Loucy (cell line): Measurements from ENCODE around the gene MYBPC2.
A peak's percentile ranks its signal among the peaks of the same experiment; 100 is the strongest.

Experiments
- H2AFZ ChIP-seq: fragments of 200-600 bp; sonication (generic); 2 replicates; pipeline ENCODE4 v1.6.0; 2016; ENCODE audit warnings: antibody characterized with exemption, mild to moderate bottlenecking, low read length, moderate library complexity
- H3F3A ChIP-seq: fragments of 200-600 bp; 2 replicates; pipeline ENCODE4 v1.6.0; 2016; ENCODE audit warnings: antibody characterized with exemption, low read depth, mild to moderate bottlenecking
- H3K27me3 ChIP-seq: fragments of 200-600 bp; sonication (generic); 2 replicates; pipeline ENCODE4 v1.6.1; 2014; ENCODE audit warnings: low read length, mild to moderate bottlenecking; ENCODE audit not compliant: insufficient read depth, poor library complexity, severe bottlenecking
- H3K36me3 ChIP-seq: fragments of 200-600 bp; sonication (generic); 2 replicates; pipeline ENCODE4 v1.6.1; 2016; ENCODE audit warnings: low read length; ENCODE audit not compliant: insufficient read depth
- H3K4me1 ChIP-seq: fragments of 200-600 bp; sonication (generic); 2 replicates; pipeline ENCODE4 v1.5.1; 2014; ENCODE audit warnings: low read length, mild to moderate bottlenecking; ENCODE audit not compliant: insufficient read depth, poor library complexity, severe bottlenecking
- H3K4me2 ChIP-seq: fragments of 200-600 bp; sonication (generic); 2 replicates; pipeline ENCODE4 v1.6.0; 2014; ENCODE audit warnings: antibody characterized with exemption, low read length, low read depth, mild to moderate bottlenecking; ENCODE audit not compliant: poor library complexity, severe bottlenecking
- H3K4me3 ChIP-seq: fragments of 200-600 bp; sonication (generic); 2 replicates; pipeline ENCODE4 v1.5.1; 2014; ENCODE audit warnings: low read length, mild to moderate bottlenecking, mixed read lengths; ENCODE audit not compliant: poor library complexity, severe bottlenecking
- H3K79me2 ChIP-seq: fragments of 200-600 bp; sonication (generic); 2 replicates; pipeline ENCODE4 v1.6.1; 2014; ENCODE audit warnings: low read length; ENCODE audit not compliant: insufficient read depth
- H3K9ac ChIP-seq: fragments of 200-600 bp; sonication (generic); 2 replicates; pipeline ENCODE4 v1.6.0; 2014; ENCODE audit warnings: mild to moderate bottlenecking, low read depth, low read length, moderate library complexity; ENCODE audit not compliant: poor library complexity, severe bottlenecking
- H3K9me2 ChIP-seq: fragments of 200-600 bp; sonication (generic); replicated peaks from 2 replicates; pipeline ENCODE4 v1.6.1; 2016; ENCODE audit warnings: low read depth, low read length, mixed read lengths
- H3K9me3 ChIP-seq: fragments of 200-600 bp; sonication (generic); 2 replicates; pipeline ENCODE4 v1.6.1; 2014; ENCODE audit warnings: mild to moderate bottlenecking, antibody characterized with exemption, low read length, low read depth; ENCODE audit not compliant: insufficient read depth
- H4K20me1 ChIP-seq: fragments of 200-600 bp; sonication (generic); 2 replicates; pipeline ENCODE4 v1.6.0; 2014; ENCODE audit warnings: antibody characterized with exemption, low read length, mild to moderate bottlenecking; ENCODE audit not compliant: insufficient read depth, poor library complexity, severe bottlenecking
- CTCF ChIP-seq: fragments of 200-600 bp; sonication (generic); conservative IDR thresholded peaks from 2 replicates; pipeline ENCODE4 v1.5.1; 2014; ENCODE audit warnings: mild to moderate bottlenecking, antibody characterized with exemption, low read length
- EZH2phosphoT487 ChIP-seq: fragments of 200-600 bp; IDR thresholded peaks from 2 replicates; pipeline ENCODE4 v1.6.1; 2018; ENCODE audit warnings: antibody characterized with exemption, mild to moderate bottlenecking, moderate library complexity, borderline replicate concordance

Gene MYBPC2

GRCh38 chr19:50398675-50399367 is 33.9 kb upstream of the MYBPC2 start:
- TF ChIP-seq CTCF (no peak), EZH2phosphoT487 (no peak)
- Histone ChIP-seq H3K9me3 (no peaks in the 10 kb centered on the region), H3F3A (no peaks in the 10 kb centered on the region), H3K9ac (no peak overlapping the region), H3K36me3 (peaks cover 24% of the 10 kb centered on the region; the same call in 1 of the 2 replicates), H4K20me1 (no peaks in the 10 kb centered on the region), H3K9me2 (no peaks in the 10 kb centered on the region), H3K4me1 (no peaks in the 10 kb centered on the region), H3K79me2 (peaks cover 5% of the 10 kb centered on the region; the same call in 1 of the 2 replicates), H3K27me3 (no peaks in the 10 kb centered on the region), H2AFZ (no peak overlapping the region), H3K4me3 (no peak overlapping the region), H3K4me2 (no peak overlapping the region)

GRCh38 chr19:50399368-50399745 is 33.3 kb upstream of the MYBPC2 start:
- Histone ChIP-seq H3K9me3 (no peaks in the 10 kb centered on the region), H3K9ac (no peak overlapping the region), H3K4me1 (no peaks in the 10 kb centered on the region), H2AFZ (no peak overlapping the region), H3F3A (no peaks in the 10 kb centered on the region), H3K9me2 (no peaks in the 10 kb centered on the region), H3K36me3 (peaks cover 24% of the 10 kb centered on the region; the same call in 1 of the 2 replicates), H3K4me2 (no peak overlapping the region), H3K4me3 (no peak overlapping the region), H3K27me3 (no peaks in the 10 kb centered on the region), H3K79me2 (no peaks in the 10 kb centered on the region), H4K20me1 (no peaks in the 10 kb centered on the region)
- TF ChIP-seq CTCF = no peak
- TF ChIP-seq EZH2phosphoT487 = no peak

- peaks cover 33% of the 10 kb centered on the region; the same call in 1 of the 2 replicates for H3K36me3 ChIP-seq
- TF ChIP-seq CTCF (0 out of 2 replicates have a peak, but pooled peaks have one; percentile 10), EZH2phosphoT487 (no peak)
These were observed 30.9 kb upstream of the MYBPC2 start for GRCh38 chr19:50401605-50402450.

More at GRCh38 chr19:50401605-50402450, 30.9 kb upstream of the MYBPC2 start:
- no peaks in the 10 kb centered on the region for H3K9me2 ChIP-seq
- no peaks in the 10 kb centered on the region for H3F3A ChIP-seq
- H3K27me3 ChIP-seq = no peaks in the 10 kb centered on the region
- H3K4me3 ChIP-seq = no peak overlapping the region
- H2AFZ ChIP-seq = no peak overlapping the region
- H4K20me1 ChIP-seq = no peaks in the 10 kb centered on the region
- H3K4me2 ChIP-seq = no peak overlapping the region
- H3K9ac ChIP-seq = no peak overlapping the region
- no peaks in the 10 kb centered on the region for H3K79me2 ChIP-seq
- H3K9me3 ChIP-seq = no peaks in the 10 kb centered on the region
- H3K4me1 ChIP-seq = no peaks in the 10 kb centered on the region
